Measurements from ENCODE around the gene ALX3.

Gene ALX3

GRCh38 chr1:110068646-110069403 is 1.6 kb downstream of the ALX3 start:
- H3K4me2 ChIP-seq (ENCODE audit: low read depth, low read length, poor library complexity, severe bottlenecking) = no peak overlapping the region

GRCh38 chr1:110067893-110068645 is 2.4 kb downstream of the ALX3 start:
- Histone ChIP-seq H3K79me2 (ENCODE audit: insufficient read depth, low read length) (no peaks in the 10 kb centered on the region), H3F3A (ENCODE audit: insufficient read depth) (no peaks in the 10 kb centered on the region), H3K27ac (ENCODE audit: low read depth, low read length) (no peak overlapping the region), H3K27me3 (ENCODE audit: low read length) (no peaks in the 10 kb centered on the region), H3K36me3 (ENCODE audit: low read length) (no peaks in the 10 kb centered on the region), H3K9me3 (ENCODE audit: insufficient read depth, low read length) (no peaks in the 10 kb centered on the region), H3K4me2 (ENCODE audit: low read depth, low read length, poor library complexity, severe bottlenecking) (no peak overlapping the region), H2AFZ (ENCODE audit: low read depth, low read length, severe bottlenecking) (no peak overlapping the region), H3K9me2 (replicated peaks; ENCODE audit: insufficient read depth, low read length) (no peaks in the 10 kb centered on the region), H4K20me1 (ENCODE audit: low read depth, low read length) (no peaks in the 10 kb centered on the region), H3K9ac (ENCODE audit: low read length) (no peak overlapping the region), H3K4me3 (ENCODE audit: insufficient read depth, low read length, poor library complexity, severe bottlenecking) (no peak overlapping the region)
- TF ChIP-seq EZH2phosphoT487 (conservative IDR thresholded peaks at IDR 0.05; ENCODE audit: low read length) = no peak
- TF ChIP-seq, protein P1, sequence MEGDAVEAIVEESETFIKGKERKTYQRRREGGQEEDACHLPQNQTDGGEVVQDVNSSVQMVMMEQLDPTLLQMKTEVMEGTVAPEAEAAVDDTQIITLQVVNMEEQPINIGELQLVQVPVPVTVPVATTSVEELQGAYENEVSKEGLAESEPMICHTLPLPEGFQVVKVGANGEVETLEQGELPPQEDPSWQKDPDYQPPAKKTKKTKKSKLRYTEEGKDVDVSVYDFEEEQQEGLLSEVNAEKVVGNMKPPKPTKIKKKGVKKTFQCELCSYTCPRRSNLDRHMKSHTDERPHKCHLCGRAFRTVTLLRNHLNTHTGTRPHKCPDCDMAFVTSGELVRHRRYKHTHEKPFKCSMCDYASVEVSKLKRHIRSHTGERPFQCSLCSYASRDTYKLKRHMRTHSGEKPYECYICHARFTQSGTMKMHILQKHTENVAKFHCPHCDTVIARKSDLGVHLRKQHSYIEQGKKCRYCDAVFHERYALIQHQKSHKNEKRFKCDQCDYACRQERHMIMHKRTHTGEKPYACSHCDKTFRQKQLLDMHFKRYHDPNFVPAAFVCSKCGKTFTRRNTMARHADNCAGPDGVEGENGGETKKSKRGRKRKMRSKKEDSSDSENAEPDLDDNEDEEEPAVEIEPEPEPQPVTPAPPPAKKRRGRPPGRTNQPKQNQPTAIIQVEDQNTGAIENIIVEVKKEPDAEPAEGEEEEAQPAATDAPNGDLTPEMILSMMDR (IDR thresholded peaks at IDR 0.05; ENCODE audit: insufficient read depth, low read length, poor library complexity, severe bottlenecking) = no peak

More at GRCh38 chr1:110068646-110069403, 1.6 kb downstream of the ALX3 start:
- Histone ChIP-seq H3K27me3 (ENCODE audit: low read length) (no peaks in the 10 kb centered on the region), H3K9ac (ENCODE audit: low read length) (no peak overlapping the region), H3K36me3 (ENCODE audit: low read length) (no peaks in the 10 kb centered on the region), H3K79me2 (ENCODE audit: insufficient read depth, low read length) (no peaks in the 10 kb centered on the region), H4K20me1 (ENCODE audit: low read depth, low read length) (no peaks in the 10 kb centered on the region), H3F3A (ENCODE audit: insufficient read depth) (no peaks in the 10 kb centered on the region), H3K27ac (ENCODE audit: low read depth, low read length) (no peak overlapping the region), H3K4me3 (ENCODE audit: insufficient read depth, low read length, poor library complexity, severe bottlenecking) (no peak overlapping the region), H2AFZ (ENCODE audit: low read depth, low read length, severe bottlenecking) (no peak overlapping the region), H3K9me2 (replicated peaks; ENCODE audit: insufficient read depth, low read length) (no peaks in the 10 kb centered on the region), H3K9me3 (ENCODE audit: insufficient read depth, low read length) (no peaks in the 10 kb centered on the region)
- TF ChIP-seq EZH2phosphoT487 (conservative IDR thresholded peaks at IDR 0.05; ENCODE audit: low read length) = no peak
- TF ChIP-seq, protein P1 (IDR thresholded peaks at IDR 0.05; ENCODE audit: insufficient read depth, low read length, poor library complexity, severe bottlenecking) = no peak

- no peak overlapping the region for H3K4me2 ChIP-seq (ENCODE audit: low read depth, low read length, poor library complexity, severe bottlenecking)
- H4K20me1 ChIP-seq (ENCODE audit: low read depth, low read length) = no peaks in the 10 kb centered on the region
These were observed 3.0 kb downstream of the ALX3 start for GRCh38 chr1:110067479-110067892.

More at GRCh38 chr1:110067479-110067892, 3.0 kb downstream of the ALX3 start:
- Histone ChIP-seq H3K79me2 (ENCODE audit: insufficient read depth, low read length) (no peaks in the 10 kb centered on the region), H3K9ac (ENCODE audit: low read length) (no peak overlapping the region), H3K9me2 (replicated peaks; ENCODE audit: insufficient read depth, low read length) (no peaks in the 10 kb centered on the region), H3K4me3 (ENCODE audit: insufficient read depth, low read length, poor library complexity, severe bottlenecking) (no peak overlapping the region), H3F3A (ENCODE audit: insufficient read depth) (no peaks in the 10 kb centered on the region), H3K36me3 (ENCODE audit: low read length) (no peaks in the 10 kb centered on the region), H3K27ac (ENCODE audit: low read depth, low read length) (no peak overlapping the region), H3K9me3 (ENCODE audit: insufficient read depth, low read length) (no peaks in the 10 kb centered on the region), H3K27me3 (ENCODE audit: low read length) (no peaks in the 10 kb centered on the region), H2AFZ (ENCODE audit: low read depth, low read length, severe bottlenecking) (no peak overlapping the region)
- TF ChIP-seq, protein P1 (IDR thresholded peaks at IDR 0.05; ENCODE audit: insufficient read depth, low read length, poor library complexity, severe bottlenecking) = no peak

All from SU-DHL-6 (cell line).